Fibroblast of upper back skin (primary cell): ENCODE data around the gene NUP214.

Experiments used
- DNase-seq: peaks from one replicate; pipeline ENCODE4 v3.0.0-alpha.2; 2013

The NUP214 gene

GRCh38 chr9:131279196-131279862, 153.9 kb downstream of the NUP214 start:
- no peak for DNase-seq

GRCh38 chr9:131279863-131280570, 154.6 kb downstream of the NUP214 start:
- no peak for DNase-seq

DNA sequence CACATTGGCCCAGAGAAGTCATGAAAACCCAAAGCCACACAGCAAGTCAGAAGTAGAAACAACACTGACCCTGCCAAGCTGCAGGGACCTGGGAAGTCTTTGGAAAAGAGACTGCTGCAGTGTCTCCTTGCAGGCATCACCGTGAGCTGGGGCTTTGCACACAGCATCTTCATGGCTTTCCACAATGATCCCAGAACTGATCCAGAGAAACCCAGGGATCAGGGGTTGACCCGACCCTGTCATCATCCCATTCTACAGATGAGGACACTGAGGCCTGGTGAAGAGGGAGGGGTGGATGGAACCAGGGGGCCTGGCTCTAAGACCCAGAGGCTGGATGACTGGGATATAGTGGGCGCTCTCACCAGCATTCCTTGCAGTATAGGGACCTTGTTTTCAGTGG, 155.3 kb downstream of the NUP214 start:
- no peak for DNase-seq

DNA sequence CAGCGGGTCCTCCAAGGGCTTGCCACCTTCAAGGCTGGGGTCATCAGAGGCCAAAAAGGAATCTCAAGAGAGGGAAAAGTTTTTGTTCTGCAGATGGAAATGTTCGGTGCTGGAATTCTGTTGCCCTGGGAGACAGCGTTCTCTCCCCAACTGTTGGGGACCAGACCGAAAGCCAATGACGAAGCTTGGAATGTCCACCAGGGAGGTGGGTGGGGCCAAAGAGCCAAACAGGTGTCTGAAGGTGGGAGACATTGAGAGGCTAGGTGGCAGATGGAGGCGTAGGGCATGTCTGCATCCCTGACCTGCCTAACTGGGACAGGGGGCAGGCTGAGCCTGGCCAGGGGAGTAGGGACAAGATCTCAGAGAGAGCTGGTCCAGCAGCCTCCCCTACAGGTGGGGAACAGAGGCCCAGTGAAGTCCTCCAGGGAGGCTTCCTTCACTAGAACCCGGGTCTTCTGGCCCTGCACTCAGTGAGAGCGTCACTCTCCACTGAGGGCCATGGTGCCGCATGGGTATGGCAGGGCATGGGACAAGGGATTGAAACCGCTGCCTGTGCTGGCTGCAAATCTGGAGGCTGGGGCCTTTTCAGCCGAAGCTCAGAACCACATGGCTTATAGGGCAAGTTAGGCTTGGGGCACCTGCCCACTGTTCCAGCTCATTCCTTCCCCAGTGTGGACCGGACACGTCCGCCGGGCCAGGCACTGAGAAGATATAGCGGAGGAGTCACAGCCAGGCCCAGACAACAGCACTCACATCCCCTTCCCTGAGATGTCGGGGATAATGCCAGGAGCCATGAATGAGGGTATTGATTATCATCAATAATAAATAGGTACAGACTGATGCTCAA, 156.0 kb downstream of the NUP214 start:
- no peak for DNase-seq

DNA sequence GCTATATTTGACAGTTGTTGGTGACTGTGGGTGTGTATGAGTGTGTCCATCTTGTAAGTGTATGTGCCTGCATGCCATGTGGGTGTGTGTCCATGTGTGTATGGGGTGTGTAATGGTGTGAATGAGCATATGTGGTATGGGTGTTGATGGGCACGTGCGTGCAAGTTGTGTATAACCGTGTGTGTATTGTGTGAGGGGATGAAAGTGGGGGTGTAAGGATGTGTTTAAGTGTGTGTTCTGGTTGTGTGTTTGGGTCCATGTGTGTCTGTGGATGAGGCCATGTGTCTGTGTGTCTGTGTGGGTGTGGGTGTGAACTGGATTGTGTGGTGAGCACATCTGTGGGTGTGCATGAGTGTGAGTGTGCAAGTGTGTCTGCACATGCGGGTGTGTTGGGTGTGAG, 156.8 kb downstream of the NUP214 start:
- DNase-seq, result no peak

- no peak for DNase-seq
Measured at GRCh38 chr9:131282688-131283422, 157.5 kb downstream of the NUP214 start.
